ENCODE results near the gene CERS4. TPM values are rescaled to one million over a fixed set of nuclear protein-coding genes. Genes with fewer than 3 reads are reported as not detected.

CERS4 gene
- total and polyA plus RNA-seq, 2 donors (not counting 1 experiment from before 2014, with no cell fraction given), result 104 to 125 TPM

DNA sequence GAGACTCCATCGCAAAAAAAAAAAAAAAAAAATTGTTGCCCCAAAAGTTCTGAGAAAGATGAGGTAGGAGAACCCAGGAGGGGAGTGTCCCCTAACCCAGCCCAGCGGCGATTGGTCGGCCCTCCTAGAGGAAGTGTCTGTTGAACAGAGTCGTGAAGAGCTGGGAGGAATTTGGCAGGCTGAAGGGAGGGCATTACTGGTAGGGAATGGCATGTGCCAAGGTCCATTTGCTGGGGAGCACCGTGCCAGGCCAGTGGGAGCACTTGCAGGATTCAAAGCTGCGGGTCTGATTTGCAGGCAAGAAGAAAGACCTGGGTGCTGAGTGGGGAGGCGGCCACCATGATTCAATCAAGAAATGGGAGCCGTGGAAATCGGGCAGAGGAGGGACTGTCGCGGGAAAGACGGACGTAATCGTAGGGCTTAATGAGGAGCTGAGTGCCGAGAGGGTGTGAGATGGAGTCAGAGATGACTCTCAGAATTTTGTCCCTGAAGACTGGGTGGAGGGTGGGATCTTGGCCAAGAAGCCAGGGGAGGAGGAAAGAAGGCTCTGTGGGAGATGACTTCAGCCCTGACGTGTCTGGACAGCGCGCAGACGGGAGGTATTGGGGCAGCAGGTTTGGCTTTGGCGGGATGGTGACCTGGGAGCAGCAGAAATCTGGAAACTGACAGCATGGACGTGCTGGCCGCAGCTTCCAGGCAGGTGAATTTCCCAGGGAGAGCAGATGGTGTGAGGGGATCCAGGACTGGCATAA lies 15.4 kb downstream of the CERS4 start:
- WGBS (ENCODE audit: insufficient coverage), result 97% methylated on average over 22 of the region's 23 CpGs
- ChIA-PET CTCF (interaction anchor here (0.7 to 1.1 kb wide), 2 partner anchors 12 to 110 kb away, joined by 3 read pairs; no protein-coding TSS in a partner anchor), POLR2A (no interaction called here)
- Mint-ChIP-seq H3K4me1 (peaks cover 18% of the 10 kb centered on the region), H3K9me3 (ENCODE audit: insufficient read depth) (no peaks in the 10 kb centered on the region), H3K27me3 (no peaks in the 10 kb centered on the region), H3K27ac (no peak overlapping the region), H3K4me3 (no peak overlapping the region)
- no peak overlapping the region for H3K4me3 ChIP-seq (ENCODE audit: control extremely low read depth in 1 of 5, extremely low read depth in 1 of 5, insufficient read depth in 1 of 5, low read depth in 2 of 5, low read length in 4 of 5)
- peaks cover 0 to 8% of the 10 kb centered on the region in 2 experiments for H3K36me3 ChIP-seq (replicated peaks in 1 of 2; ENCODE audit: control extremely low read depth in 1 of 2, control insufficient read depth in 1 of 2, extremely low read depth in 1 of 2, insufficient read depth in 2 of 2, low read length in 1 of 2)
- intact Hi-C loops (cut with micrococcal nuclease), result no loop called here
- TF ChIP-seq, protein P1, sequence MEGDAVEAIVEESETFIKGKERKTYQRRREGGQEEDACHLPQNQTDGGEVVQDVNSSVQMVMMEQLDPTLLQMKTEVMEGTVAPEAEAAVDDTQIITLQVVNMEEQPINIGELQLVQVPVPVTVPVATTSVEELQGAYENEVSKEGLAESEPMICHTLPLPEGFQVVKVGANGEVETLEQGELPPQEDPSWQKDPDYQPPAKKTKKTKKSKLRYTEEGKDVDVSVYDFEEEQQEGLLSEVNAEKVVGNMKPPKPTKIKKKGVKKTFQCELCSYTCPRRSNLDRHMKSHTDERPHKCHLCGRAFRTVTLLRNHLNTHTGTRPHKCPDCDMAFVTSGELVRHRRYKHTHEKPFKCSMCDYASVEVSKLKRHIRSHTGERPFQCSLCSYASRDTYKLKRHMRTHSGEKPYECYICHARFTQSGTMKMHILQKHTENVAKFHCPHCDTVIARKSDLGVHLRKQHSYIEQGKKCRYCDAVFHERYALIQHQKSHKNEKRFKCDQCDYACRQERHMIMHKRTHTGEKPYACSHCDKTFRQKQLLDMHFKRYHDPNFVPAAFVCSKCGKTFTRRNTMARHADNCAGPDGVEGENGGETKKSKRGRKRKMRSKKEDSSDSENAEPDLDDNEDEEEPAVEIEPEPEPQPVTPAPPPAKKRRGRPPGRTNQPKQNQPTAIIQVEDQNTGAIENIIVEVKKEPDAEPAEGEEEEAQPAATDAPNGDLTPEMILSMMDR (IDR thresholded peaks at IDR 0.05), result no peak
- no peak for TF ChIP-seq EZH2 (IDR thresholded peaks at IDR 0.05; ENCODE audit: borderline replicate concordance, insufficient read depth, low read depth, low read length, poor library complexity, severe bottlenecking)
- H3K27ac ChIP-seq (ENCODE audit: low read length in 2 of 2), result no peak overlapping the region
- no peaks in the 10 kb centered on the region for H3K27me3 ChIP-seq (replicated peaks in 1 of 4; ENCODE audit: control extremely low read depth in 1 of 4, control insufficient read depth in 3 of 4, insufficient read depth in 4 of 4, low read length in 3 of 4)
- H3K4me2 ChIP-seq (replicated peaks; ENCODE audit: low read depth, low read length, poor library complexity, severe bottlenecking), result no peak overlapping the region
- H3K79me2 ChIP-seq (ENCODE audit: control insufficient read depth, insufficient read depth, low read length), result peaks cover 79% of the 10 kb centered on the region
- no peak overlapping the region for H2AFZ ChIP-seq (ENCODE audit: insufficient read depth, low read depth, low read length, poor library complexity, severe bottlenecking)
- H3K4me1 ChIP-seq (ENCODE audit: control insufficient read depth in 2 of 2, insufficient read depth in 2 of 2, low read length in 2 of 2), result no peaks in the 10 kb centered on the region
- peaks cover 32% of the 10 kb centered on the region for H4K20me1 ChIP-seq (ENCODE audit: control insufficient read depth, insufficient read depth, low read length, poor library complexity, severe bottlenecking)
- peaks cover 0 to 3% (median 0%) of the 10 kb centered on the region in 3 donors for H3K9me3 ChIP-seq (ENCODE audit: control extremely low read depth in 1 of 3, control insufficient read depth in 2 of 3, insufficient read depth in 1 of 3, low read length in 2 of 3)
- no peak overlapping the region for H3K9ac ChIP-seq (ENCODE audit: low read length)
- DNase-seq (no peak), ATAC-seq (ENCODE audit: low read depth) (no peak)

DNA sequence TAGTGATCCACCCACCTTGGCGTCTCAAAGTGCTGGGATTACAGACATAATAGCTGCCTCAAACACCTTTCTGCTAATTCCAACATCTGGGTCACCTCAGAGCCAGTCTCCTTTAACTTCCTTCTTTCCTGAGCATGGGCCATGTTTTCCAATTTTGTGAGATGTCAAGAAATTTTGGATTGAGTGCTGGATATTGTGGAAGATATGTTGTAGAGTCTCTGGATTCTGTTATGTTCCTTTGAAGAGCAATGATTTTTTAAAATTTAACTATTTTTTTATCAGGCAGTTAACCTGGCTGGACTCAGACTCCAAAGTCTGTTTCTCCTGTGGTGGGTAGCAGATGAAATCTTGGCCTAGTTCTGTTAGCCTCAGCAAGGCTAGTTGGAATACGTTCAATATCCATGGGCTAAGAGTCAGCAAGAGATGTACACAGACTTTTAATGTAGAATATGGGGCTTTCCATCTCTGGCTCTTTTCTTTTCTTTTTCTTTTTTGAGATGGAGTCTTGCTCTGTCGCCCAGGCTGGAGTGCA lies 22.0 kb downstream of the CERS4 start:
- Mint-ChIP-seq H3K4me1 (peaks cover 9% of the 10 kb centered on the region), H3K4me3 (no peak overlapping the region), H3K27me3 (no peaks in the 10 kb centered on the region), H3K27ac (no peak overlapping the region), H3K9me3 (ENCODE audit: insufficient read depth) (peaks cover 2% of the 10 kb centered on the region)
- Histone ChIP-seq H3K9me3 (ENCODE audit: control extremely low read depth in 1 of 3, control insufficient read depth in 2 of 3, insufficient read depth in 1 of 3, low read length in 2 of 3) (peaks cover 1 to 21% (median 9%) of the 10 kb centered on the region in 3 donors), H3K9ac (ENCODE audit: low read length) (no peak overlapping the region), H3K4me2 (replicated peaks; ENCODE audit: low read depth, low read length, poor library complexity, severe bottlenecking) (no peak overlapping the region), H3K79me2 (ENCODE audit: control insufficient read depth, insufficient read depth, low read length) (peaks cover 75% of the 10 kb centered on the region), H2AFZ (ENCODE audit: insufficient read depth, low read depth, low read length, poor library complexity, severe bottlenecking) (no peak overlapping the region), H4K20me1 (ENCODE audit: control insufficient read depth, insufficient read depth, low read length, poor library complexity, severe bottlenecking) (peaks cover 27% of the 10 kb centered on the region), H3K36me3 (replicated peaks in 1 of 2; ENCODE audit: control extremely low read depth in 1 of 2, control insufficient read depth in 1 of 2, extremely low read depth in 1 of 2, insufficient read depth in 2 of 2, low read length in 1 of 2) (peaks cover 0 to 3% of the 10 kb centered on the region in 2 experiments), H3K27ac (ENCODE audit: low read length in 2 of 2) (no peak overlapping the region), H3K27me3 (replicated peaks in 1 of 4; ENCODE audit: control extremely low read depth in 1 of 4, control insufficient read depth in 3 of 4, insufficient read depth in 4 of 4, low read length in 3 of 4) (no peaks in the 10 kb centered on the region), H3K4me1 (ENCODE audit: control insufficient read depth in 2 of 2, insufficient read depth in 2 of 2, low read length in 2 of 2) (no peaks in the 10 kb centered on the region), H3K4me3 (ENCODE audit: control extremely low read depth in 1 of 5, extremely low read depth in 1 of 5, insufficient read depth in 1 of 5, low read depth in 2 of 5, low read length in 4 of 5) (no peak overlapping the region)
- 100% methylated on average over 1 of the region's 3 CpGs for WGBS (ENCODE audit: insufficient coverage)
- ChIA-PET CTCF (interaction anchor here (0.9 kb wide), 1 partner anchor 22 kb away, joined by 3 read pairs; no protein-coding TSS in a partner anchor), POLR2A (interaction anchor here (0.6 kb wide), 1 partner anchor 10 kb away, joined by 3 read pairs; no protein-coding TSS in a partner anchor)
- ATAC-seq (ENCODE audit: low read depth) (no peak), DNase-seq (no peak)
- intact Hi-C loops (cut with micrococcal nuclease), result no loop called here
- TF ChIP-seq EZH2 (IDR thresholded peaks at IDR 0.05; ENCODE audit: borderline replicate concordance, insufficient read depth, low read depth, low read length, poor library complexity, severe bottlenecking), result no peak
